Measurements from ENCODE around the gene TMC3.

GRCh38 chr15:81315452-81316175, 58.4 kb downstream of the TMC3 start:
- TF ChIP-seq TAF1 (IDR thresholded peaks at IDR 0.05; ENCODE audit: borderline replicate concordance, low read depth, low read length) (no peak), POLR2A (IDR thresholded peaks at IDR 0.05; ENCODE audit: low read depth, low read length) (peak; percentile 37; the same call in 1 of the 2 replicates), POLR2AphosphoS5 (IDR thresholded peaks at IDR 0.05; ENCODE audit: low read depth, low read length) (no peak)

All from GM12892 (cell line).